Stimulated activated CD4-positive, alpha-beta T cell treated with anti-CD3 and anti-CD28 coated beads, Interleukin-4, amount 100 ng/mL, for 24 hours (primary cell): ENCODE measurements around the gene CNTF.
"Not testable (repeated sequence)": the region's sequence is repeated elsewhere in the genome, so short reads cannot be mapped to it uniquely, and the experiment has no call there.

Source experiments
- DNase-seq: peaks from one replicate; pipeline ENCODE4 v3.0.0-alpha.2; 2020

The CNTF gene

GRCh38 chr11:58622344-58622743 is at the start of gene CNTF:
CNTF (plus strand) TSS chr11:58622665; CDS start chr11:58622753, 88 bp downstream.
- DNase-seq = no peak

- not testable (repeated sequence) for DNase-seq
Observed at GRCh38 chr11:58572906-58573305, 49.6 kb upstream of the CNTF start.

- peak; percentile 82 for DNase-seq
Observed at GRCh38 chr11:58573451-58574104, 48.9 kb upstream of the CNTF start.

- no peak for DNase-seq
Observed at GRCh38 chr11:58574881-58575280, 47.6 kb upstream of the CNTF start.

- peak; percentile 55 for DNase-seq
Observed at GRCh38 chr11:58575377-58576020, 47.0 kb upstream of the CNTF start, which contains the start of gene LPXN. LPXN (minus strand) TSS chr11:58575856; CDS start chr11:58575772, 84 bp downstream.

GRCh38 chr11:58576887-58577471 is 45.5 kb upstream of the CNTF start:
- no peak for DNase-seq

- DNase-seq = peak; percentile 85
Observed at GRCh38 chr11:58577555-58578135, 44.8 kb upstream of the CNTF start.

- DNase-seq = peak; percentile 94
Observed at GRCh38 chr11:58578136-58578634, 44.3 kb upstream of the CNTF start.

GRCh38 chr11:58578635-58579191 is 43.8 kb upstream of the CNTF start, which contains the start of gene ZFP91:
ZFP91 (plus strand) TSS chr11:58579063; CDS start chr11:58579282, 219 bp downstream.
- peak; percentile 98 for DNase-seq

GRCh38 chr11:58579192-58580129 is 43.0 kb upstream of the CNTF start:
- peak; percentile 95 for DNase-seq

- no peak for DNase-seq
Observed at GRCh38 chr11:58580311-58580710, 42.2 kb upstream of the CNTF start.

- DNase-seq = no peak
Observed at GRCh38 chr11:58582437-58582836, 40.0 kb upstream of the CNTF start.

- no peak for DNase-seq
Observed at GRCh38 chr11:58586998-58587397, 35.5 kb upstream of the CNTF start.

- DNase-seq = no peak
Observed at GRCh38 chr11:58591659-58592058, 30.8 kb upstream of the CNTF start.

GRCh38 chr11:58592760-58593472 is 29.5 kb upstream of the CNTF start:
- peak; percentile 65 for DNase-seq

- no peak for DNase-seq
Observed at GRCh38 chr11:58594826-58595225, 27.6 kb upstream of the CNTF start.

- DNase-seq = no peak
Observed at GRCh38 chr11:58596621-58597020, 25.8 kb upstream of the CNTF start.

- no peak for DNase-seq
Observed at GRCh38 chr11:58597486-58598144, 24.9 kb upstream of the CNTF start.

GRCh38 chr11:58600510-58600909 is 22.0 kb upstream of the CNTF start:
- DNase-seq = no peak

GRCh38 chr11:58606930-58607714 is 15.3 kb upstream of the CNTF start:
- no peak for DNase-seq
